Lung (tissue), 12 donors: ENCODE measurements around the gene CYBC1. TPM values are rescaled to one million over a fixed set of nuclear protein-coding genes. Genes with fewer than 3 reads are reported as not detected.

ENCODE experiments used
- ATAC-seq: fragments of 200-7000 bp; cut with Tn5 transposase; one replicate; pipeline ENCODE4 v1.9.1; 2020; ENCODE audit warnings: moderate number of reproducible peaks; ENCODE audit not compliant: insufficient read depth, low FRiP score
- DNase-seq, 3 donors: peaks; one replicate each; pipeline ENCODE4 v3.0.0-alpha.2; 2013 to 2017
- H3K27ac ChIP-seq, 2 donors: one replicate each; pipeline ENCODE4 v1.5.1; 2013; ENCODE audit warnings: mild to moderate bottlenecking in 2 of 2, moderate library complexity in 2 of 2, control low read depth in 1 of 2, inconsistent platforms in 1 of 2, low read depth in 1 of 2, low read length in 1 of 2
- H3K27me3 ChIP-seq, 3 donors: one replicate each; pipeline ENCODE4 v1.5.1; 2013; ENCODE audit warnings: low read length in 2 of 3; ENCODE audit not compliant: control insufficient read depth in 3 of 3, insufficient read depth in 3 of 3
- H3K36me3 ChIP-seq, 4 donors: one replicate each; pipeline ENCODE4 v1.5.1; 2013; ENCODE audit warnings: low read length in 4 of 4, mild to moderate bottlenecking in 1 of 4, moderate library complexity in 1 of 4; ENCODE audit not compliant: control insufficient read depth in 4 of 4, insufficient read depth in 4 of 4
- H3K4me1 ChIP-seq, 5 donors: one replicate each; pipeline ENCODE4 v1.5.1; 2013; ENCODE audit warnings: low read length in 5 of 5, mild to moderate bottlenecking in 2 of 5, moderate library complexity in 1 of 5; ENCODE audit not compliant: control insufficient read depth in 5 of 5, insufficient read depth in 5 of 5
- H3K4me3 ChIP-seq: one replicate; pipeline ENCODE4 v1.5.1; 2013; ENCODE audit warnings: mild to moderate bottlenecking, control low read depth, moderate library complexity
- H3K9ac ChIP-seq, 2 donors: one replicate each; pipeline ENCODE4 v1.5.1; 2013; ENCODE audit warnings: low read length in 2 of 2, control low read depth in 1 of 2; ENCODE audit not compliant: insufficient read depth in 1 of 2
- H3K9me3 ChIP-seq, 4 donors: one replicate each; pipeline ENCODE4 v1.5.1; 2013; ENCODE audit warnings: low read length in 3 of 4, mild to moderate bottlenecking in 1 of 4, moderate library complexity in 1 of 4; ENCODE audit not compliant: control insufficient read depth in 4 of 4, insufficient read depth in 3 of 4
- CTCF ChIP-seq: IDR thresholded peaks from 2 replicates; pipeline ENCODE4 v1.5.1; 2012; ENCODE audit warnings: mild to moderate bottlenecking; ENCODE audit errors: control extremely low read depth, extremely low read depth
- WGBS, 2 donors: extraction: QIAGEN DNeasy Blood & Tissue Kit; methylation state at CpG; one replicate each; pipeline ENCODE4 v1.1.7; 2013; 5-methylcytosine and 5-hydroxymethylcytosine counted together
- polyA plus RNA-seq, 2 donors: library from polyadenylated mRNA; stranded (reverse); fragments of 200-250 nt; gene quantifications; one replicate each; pipeline ENCODE4 v1.2.1, GENCODE V29; 2013
- total RNA-seq, 2 donors: library from RNA; depleted of rRNA in 1 of 2; stranded (reverse); fragments of >200 nt in 1 of 2; gene quantifications; one replicate each; pipeline ENCODE4 v1.2.1, GENCODE V29; 2014 to 2021
- donor health status: control.
- donor health status: control.
- donor health status: Bipolar disorder and iron deficiency.
- donor health status: healthy.
- donor health status: DM: yes; HTN: yes; CAD: no.

Gene CYBC1
- total and polyA plus RNA-seq, 4 donors = 37.4 to 144 (median 92.0) TPM

- DNase-seq (no peak), ATAC-seq (no peak)
- Histone ChIP-seq H3K9me3 (no peaks in the 10 kb centered on the region), H3K9ac (no peak overlapping the region), H3K4me1 (peaks cover 0 to 17% (median 4%) of the 10 kb centered on the region in 5 donors), H3K4me3 (no peak overlapping the region), H3K36me3 (peaks cover 0 to 10% (median 0%) of the 10 kb centered on the region in 4 donors), H3K27ac (no peak overlapping the region), H3K27me3 (no peaks in the 10 kb centered on the region)
- 89 to 94% methylated on average over 9 of the region's 9 CpGs for WGBS, 2 donors
- TF ChIP-seq CTCF = no peak
These were observed 34.8 kb downstream of the CYBC1 start for GRCh38 chr17:82415786-82416185.

- Histone ChIP-seq H3K4me3 (no peak overlapping the region), H3K4me1 (peaks cover 0 to 17% (median 4%) of the 10 kb centered on the region in 5 donors), H3K27me3 (no peaks in the 10 kb centered on the region), H3K27ac (no peak overlapping the region), H3K9ac (no peak overlapping the region), H3K36me3 (peaks cover 0 to 8% (median 0%) of the 10 kb centered on the region in 4 donors), H3K9me3 (no peaks in the 10 kb centered on the region)
- ATAC-seq (no peak), DNase-seq (no peak)
- no peak for TF ChIP-seq CTCF
- 92 to 95% methylated on average over 26 of the region's 26 CpGs for WGBS, 2 donors
These were observed 35.2 kb downstream of the CYBC1 start for GRCh38 chr17:82415336-82415735.

GRCh38 chr17:82414548-82415281 is 35.8 kb downstream of the CYBC1 start:
- WGBS, 2 donors = 26 to 27% methylated on average over 38 of the region's 38 CpGs
- Histone ChIP-seq H3K9me3 (no peaks in the 10 kb centered on the region), H3K36me3 (peaks cover 0 to 10% (median 0%) of the 10 kb centered on the region in 4 donors), H3K4me3 (no peak overlapping the region), H3K27ac (no peak overlapping the region), H3K27me3 (no peaks in the 10 kb centered on the region), H3K4me1 (peaks cover 0 to 17% (median 4%) of the 10 kb centered on the region in 5 donors), H3K9ac (no peak overlapping the region)
- DNase-seq (peak; percentile 75 to 79 (median 76)), ATAC-seq (no peak)
- TF ChIP-seq CTCF = peak; percentile 58
